GM23338 (cell line): Measurements from ENCODE around the gene ZSCAN31.

Source experiments
- CREB1 ChIP-seq: fragments of 250-450 bp; sonication (Bioruptor Pico); IDR thresholded peaks from 2 replicates; pipeline ENCODE4 v1.5.0; 2020; ENCODE audit warnings: low read depth, mild to moderate bottlenecking, moderate library complexity
- CTCF ChIP-seq, 2 experiments: fragments of 200-600 bp in 1 of 2; sonication (generic) in 1 of 2; conservative IDR thresholded peaks; 2 replicates each; pipeline versions ENCODE4 v1.5.1 to v1.6.1; 2016 to 2017; ENCODE audit warnings: antibody characterized with exemption in 2 of 2, low read depth in 2 of 2, mild to moderate bottlenecking in 2 of 2, moderate library complexity in 1 of 2
- EZH2 ChIP-seq: fragments of 200-600 bp; sonication (generic); IDR thresholded peaks from one replicate; pipeline ENCODE4 v1.8.0; 2017; ENCODE audit warnings: antibody characterized with exemption, mild to moderate bottlenecking, low read depth; ENCODE audit not compliant: unreplicated experiment
- NANOG ChIP-seq: IDR thresholded peaks from 2 replicates; pipeline ENCODE4 v1.6.1; 2016; ENCODE audit warnings: antibody characterized with exemption, borderline replicate concordance
- TF ChIP-seq, protein P1 (sequence below): IDR thresholded peaks from 2 replicates; pipeline ENCODE4 v1.6.1; 2016; ENCODE audit warnings: antibody characterized with exemption
- TF ChIP-seq, protein P2 (sequence below): IDR thresholded peaks from one replicate; pipeline ENCODE4 v1.6.1; 2018; ENCODE audit warnings: antibody characterized with exemption; ENCODE audit not compliant: unreplicated experiment

DNA sequence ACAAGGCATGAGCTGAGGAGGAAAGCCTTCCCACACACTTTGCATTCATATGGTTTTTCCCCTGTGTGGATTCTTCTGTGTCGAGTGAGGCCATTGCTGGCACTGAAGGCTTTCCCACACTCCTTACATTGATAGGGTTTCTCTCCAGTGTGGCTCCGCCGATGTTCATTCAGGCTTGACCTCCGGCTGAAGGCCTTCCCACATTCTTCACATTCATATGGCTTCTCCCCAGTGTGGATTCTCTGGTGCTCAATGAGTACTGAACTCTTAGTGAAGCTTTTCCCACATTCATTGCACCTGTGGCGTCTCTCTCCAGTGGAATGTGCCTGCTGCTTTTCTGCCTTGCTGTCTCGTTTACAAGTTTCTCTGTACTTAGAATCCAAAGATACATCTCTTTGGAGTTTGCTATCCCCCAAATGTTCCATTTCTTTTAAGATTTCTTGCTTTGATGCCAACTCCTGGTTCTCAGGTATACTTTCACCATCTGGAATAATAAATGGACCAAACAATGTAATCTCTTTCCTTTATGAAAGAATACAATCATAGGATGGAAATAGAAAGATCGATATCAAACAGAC, 9.5 kb downstream of the ZSCAN31 start:
- TF ChIP-seq CTCF (conservative IDR thresholded peaks at IDR 0.05; ENCODE audit: low read depth in 2 of 2) (no peak), CREB1 (no peak), NANOG (no peak), EZH2 (no peak)
- TF ChIP-seq, protein P1, sequence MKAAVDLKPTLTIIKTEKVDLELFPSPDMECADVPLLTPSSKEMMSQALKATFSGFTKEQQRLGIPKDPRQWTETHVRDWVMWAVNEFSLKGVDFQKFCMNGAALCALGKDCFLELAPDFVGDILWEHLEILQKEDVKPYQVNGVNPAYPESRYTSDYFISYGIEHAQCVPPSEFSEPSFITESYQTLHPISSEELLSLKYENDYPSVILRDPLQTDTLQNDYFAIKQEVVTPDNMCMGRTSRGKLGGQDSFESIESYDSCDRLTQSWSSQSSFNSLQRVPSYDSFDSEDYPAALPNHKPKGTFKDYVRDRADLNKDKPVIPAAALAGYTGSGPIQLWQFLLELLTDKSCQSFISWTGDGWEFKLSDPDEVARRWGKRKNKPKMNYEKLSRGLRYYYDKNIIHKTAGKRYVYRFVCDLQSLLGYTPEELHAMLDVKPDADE: no peak
- TF ChIP-seq, protein P2, sequence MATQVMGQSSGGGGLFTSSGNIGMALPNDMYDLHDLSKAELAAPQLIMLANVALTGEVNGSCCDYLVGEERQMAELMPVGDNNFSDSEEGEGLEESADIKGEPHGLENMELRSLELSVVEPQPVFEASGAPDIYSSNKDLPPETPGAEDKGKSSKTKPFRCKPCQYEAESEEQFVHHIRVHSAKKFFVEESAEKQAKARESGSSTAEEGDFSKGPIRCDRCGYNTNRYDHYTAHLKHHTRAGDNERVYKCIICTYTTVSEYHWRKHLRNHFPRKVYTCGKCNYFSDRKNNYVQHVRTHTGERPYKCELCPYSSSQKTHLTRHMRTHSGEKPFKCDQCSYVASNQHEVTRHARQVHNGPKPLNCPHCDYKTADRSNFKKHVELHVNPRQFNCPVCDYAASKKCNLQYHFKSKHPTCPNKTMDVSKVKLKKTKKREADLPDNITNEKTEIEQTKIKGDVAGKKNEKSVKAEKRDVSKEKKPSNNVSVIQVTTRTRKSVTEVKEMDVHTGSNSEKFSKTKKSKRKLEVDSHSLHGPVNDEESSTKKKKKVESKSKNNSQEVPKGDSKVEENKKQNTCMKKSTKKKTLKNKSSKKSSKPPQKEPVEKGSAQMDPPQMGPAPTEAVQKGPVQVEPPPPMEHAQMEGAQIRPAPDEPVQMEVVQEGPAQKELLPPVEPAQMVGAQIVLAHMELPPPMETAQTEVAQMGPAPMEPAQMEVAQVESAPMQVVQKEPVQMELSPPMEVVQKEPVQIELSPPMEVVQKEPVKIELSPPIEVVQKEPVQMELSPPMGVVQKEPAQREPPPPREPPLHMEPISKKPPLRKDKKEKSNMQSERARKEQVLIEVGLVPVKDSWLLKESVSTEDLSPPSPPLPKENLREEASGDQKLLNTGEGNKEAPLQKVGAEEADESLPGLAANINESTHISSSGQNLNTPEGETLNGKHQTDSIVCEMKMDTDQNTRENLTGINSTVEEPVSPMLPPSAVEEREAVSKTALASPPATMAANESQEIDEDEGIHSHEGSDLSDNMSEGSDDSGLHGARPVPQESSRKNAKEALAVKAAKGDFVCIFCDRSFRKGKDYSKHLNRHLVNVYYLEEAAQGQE: no peak
